ENCODE results near the gene ZNF365.
A peak's percentile ranks its signal among the peaks of the same experiment; 100 is the strongest.

Gene ZNF365

DNA sequence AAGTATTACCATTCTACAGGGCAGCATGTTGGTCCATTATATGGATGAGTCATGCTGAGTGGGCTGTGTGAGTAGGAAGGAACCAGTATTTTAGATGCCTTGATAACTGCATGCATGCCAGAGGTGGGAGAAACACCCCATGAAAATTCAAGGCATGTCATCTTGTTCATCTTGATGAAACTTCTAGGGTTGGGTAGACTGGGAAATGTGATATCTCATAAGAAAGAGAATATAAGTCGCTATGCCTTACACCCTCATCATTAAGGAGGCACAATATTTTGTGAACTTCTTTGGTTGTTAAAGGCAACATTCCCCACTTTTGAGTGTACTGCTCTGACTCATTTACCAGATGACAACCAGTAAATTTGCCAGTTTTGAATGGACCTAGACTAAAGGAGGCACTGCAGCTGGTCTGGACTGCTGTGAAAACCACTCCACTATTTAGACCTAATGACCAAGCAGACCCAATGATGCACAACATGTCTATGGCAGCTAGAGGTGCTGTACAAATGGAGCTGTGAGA is 48.0 kb downstream of the ZNF365 start:
- peak; percentile 81 for DNase-seq (ENCODE audit: low read depth)

DNA sequence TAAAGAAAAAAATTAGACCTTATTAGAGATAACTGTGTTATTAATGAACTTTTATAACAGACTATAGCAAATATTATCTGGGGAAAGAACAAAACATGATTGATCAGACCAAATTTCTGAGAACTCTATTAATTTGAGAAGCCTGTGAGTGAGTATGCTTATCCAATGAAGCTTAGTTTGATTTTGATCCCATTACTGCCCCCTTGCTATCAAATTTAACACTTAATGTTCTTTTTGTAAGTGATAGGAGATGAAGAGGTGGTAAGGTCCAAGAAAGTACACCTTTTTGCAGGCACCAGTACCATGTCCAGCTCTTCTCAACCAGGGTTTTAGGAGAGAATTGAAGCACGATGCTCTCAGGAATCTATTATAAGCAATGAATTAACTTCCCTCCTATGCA is 49.9 kb downstream of the ZNF365 start:
- DNase-seq (ENCODE audit: low read depth), result no peak

DNA sequence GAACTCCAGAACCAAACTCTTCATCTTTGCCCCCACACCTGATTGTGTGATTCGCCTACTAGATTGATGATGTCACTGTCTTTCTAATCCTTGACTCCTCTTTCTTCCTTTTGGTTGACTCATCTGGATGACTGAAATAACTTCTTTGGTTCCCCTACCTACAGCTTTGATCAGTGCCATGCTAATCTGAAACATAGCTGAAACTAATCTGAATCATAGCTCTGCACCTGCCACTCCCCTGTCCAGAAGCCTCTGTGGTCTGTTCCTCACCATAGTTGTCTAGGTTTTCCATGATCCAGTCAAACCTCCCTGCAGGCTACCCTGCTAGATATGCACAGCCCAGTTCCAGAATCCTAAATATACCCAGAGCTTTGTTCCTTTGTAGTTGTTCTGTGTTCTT is 51.9 kb downstream of the ZNF365 start:
- DNase-seq (ENCODE audit: low read depth), result no peak

DNA sequence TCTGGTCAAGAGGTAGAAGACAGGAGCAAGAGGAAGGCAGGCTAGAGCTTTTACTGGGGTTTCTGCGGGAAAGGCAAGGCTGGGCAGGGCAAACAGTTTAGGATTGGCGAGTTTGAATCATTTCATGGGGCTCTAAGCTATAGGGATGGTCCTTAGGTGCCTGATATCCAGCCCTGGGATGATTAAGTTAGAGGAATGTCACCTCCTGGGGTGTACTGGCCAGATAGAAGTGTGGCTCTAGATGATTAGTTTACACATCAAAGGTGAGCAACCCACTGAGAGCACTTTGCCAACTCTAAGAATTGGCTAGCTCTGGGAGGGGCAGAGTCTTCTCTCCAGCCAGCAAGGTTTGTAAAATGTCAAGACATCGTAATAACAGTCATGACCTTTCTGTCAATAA is 52.4 kb downstream of the ZNF365 start:
- no peak for DNase-seq (ENCODE audit: low read depth)

DNA sequence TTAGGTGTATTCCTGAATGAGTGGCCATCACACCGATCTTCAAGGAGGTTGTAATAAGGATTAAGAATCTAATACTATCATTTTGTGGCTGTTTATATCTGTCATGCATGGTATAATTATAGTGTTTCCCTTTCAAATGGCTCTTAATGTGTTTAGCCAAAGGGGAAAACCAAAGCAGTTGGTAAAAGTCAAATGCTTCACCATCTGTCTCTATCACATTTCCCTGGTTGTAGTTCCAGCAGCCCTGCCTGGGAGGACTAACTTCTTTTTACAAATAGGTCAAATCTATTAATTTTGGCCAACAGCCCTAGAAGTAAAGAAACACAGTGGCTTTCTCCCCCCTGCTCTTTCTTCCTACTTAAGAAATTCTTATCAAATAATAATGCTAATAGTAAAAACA is 56.7 kb downstream of the ZNF365 start:
- DNase-seq (ENCODE audit: low read depth), result no peak

DNA sequence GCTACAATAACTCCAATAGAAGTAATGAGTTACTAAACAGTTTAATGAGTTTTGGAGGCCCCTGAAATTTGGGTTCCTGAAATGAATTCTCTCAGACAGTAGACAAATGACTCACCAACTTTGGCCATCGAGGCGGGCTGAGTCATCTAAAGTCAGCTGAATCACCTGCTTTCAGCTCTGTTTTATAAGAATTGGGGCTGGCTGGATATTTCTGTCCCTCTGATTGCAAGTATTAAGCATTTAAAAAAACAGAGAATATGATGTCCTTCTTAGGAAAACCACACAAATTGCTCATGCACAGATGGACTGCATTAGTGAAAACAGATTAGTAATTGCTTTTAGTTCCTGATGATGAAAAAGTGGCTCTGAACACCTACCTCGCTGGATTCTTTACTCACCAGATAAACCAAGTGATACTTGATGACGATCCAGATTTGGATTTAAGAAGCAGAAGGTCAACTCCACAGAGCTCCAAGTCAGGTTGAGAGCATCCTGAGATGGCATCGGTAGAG is 59.1 kb downstream of the ZNF365 start:
- peak; percentile 95 for DNase-seq (ENCODE audit: low read depth)

DNA sequence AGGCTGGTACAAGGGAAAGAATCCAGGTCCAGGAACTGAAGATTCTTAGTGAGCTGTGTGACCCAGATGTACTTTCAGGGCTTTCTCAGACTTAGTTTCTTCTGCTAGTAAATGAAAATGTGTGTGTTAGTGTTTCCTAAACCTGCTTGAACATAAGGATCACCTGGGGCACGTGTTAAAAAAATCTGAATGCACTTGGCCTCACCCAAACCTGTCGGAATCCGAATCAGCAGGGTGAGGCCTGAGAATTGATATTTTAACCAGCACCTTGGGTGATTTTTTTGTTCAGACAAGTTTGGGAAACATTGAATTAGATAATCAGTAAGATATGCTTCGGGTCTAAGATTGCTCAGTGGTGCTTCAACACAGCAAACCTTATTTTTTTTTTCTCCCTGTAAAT is 59.7 kb downstream of the ZNF365 start:
- DNase-seq (ENCODE audit: low read depth), result no peak

DNA sequence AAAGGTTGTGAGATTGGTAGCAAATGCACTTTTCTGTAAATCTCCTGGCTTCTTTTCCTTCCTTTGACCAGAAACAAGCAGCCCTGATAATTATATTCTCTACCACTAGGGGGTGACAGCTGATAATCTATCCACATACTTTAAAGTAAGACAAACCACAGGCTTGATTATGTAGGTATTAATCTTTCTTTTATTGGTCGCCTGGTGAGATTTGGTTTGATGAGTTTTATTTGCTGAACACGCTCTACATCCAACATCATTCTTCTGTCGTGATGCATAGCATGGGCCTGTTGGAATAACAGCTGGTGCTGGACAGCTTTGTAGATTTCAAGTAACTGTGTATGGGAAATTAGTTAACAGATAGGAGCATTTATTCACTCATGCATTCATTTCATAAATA is 63.5 kb downstream of the ZNF365 start:
- peak; percentile 54 for DNase-seq (ENCODE audit: low read depth)

DNA sequence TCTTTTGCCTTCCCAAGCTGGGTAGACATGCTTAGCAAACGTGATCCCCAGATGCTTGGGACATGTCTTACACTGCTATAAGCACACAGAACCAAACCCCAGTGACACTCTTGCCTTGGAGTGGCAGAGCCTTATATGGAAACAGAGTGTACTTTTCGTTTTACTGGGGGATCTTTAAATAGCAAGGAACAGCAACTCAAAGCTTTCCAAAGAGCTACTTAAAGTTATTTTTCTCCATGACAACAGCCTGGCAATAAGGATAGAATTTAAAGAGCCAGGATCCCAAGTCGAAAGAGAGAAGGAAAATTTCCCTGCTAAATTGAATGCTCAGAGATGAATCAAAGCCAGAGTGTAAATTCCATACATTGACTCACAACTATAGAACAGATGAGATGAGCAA is 67.8 kb downstream of the ZNF365 start:
- no peak for DNase-seq (ENCODE audit: low read depth)

DNA sequence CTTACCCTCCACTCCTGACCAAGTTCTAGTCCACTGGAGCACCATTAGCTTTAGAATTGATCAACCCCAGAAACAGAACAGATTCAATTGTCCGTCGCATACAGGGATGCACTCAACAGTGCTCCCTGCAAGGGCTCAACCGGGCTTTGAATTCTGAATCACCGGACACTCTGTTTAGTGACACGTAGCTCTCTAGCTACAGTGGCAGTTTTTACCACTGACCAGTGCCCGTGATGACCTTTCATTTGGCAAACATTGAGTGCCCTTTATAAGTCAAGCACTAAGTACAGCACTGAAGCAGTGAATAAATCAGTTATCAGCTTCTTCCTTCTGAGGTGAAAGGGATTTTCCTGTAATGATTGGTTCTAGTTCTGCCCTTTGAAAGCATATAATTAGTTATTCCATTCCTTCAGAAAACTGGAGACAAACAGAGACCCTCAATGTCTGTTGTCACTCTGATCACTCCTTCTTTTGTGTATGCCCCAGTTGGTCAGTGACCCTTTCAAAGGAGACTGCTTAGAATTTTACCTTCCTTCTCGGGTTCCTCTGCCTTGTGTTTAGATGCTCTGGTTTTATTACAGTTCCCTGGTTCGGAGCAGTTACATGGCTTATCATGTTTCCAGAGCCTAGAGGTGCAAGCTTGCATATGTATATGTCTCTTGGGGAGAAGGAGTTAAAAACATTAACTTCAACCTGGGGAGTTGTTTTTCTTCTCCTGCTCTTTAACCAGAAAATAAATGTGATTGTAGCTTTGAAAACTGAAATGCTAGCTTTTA is 68.9 kb downstream of the ZNF365 start:
- no peak for DNase-seq (ENCODE audit: low read depth)

DNA sequence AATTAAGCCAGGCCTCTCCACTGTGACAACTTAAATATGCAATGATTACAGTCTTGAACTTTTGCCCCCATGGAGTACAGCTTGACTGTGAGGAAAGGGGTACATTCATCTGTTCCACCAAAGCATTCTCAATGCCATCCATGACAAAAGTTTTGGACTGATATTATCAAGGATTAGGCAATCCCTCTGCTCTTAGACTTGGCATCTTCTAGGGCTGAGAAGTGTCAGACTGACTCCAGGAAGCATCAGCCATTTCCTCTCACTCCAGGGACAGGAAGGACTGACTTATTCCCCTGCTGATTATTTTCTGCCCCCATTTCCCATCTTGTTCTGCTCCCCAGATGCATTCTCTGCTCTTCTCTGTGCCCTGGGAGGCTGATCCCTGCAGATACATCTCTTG is 69.7 kb downstream of the ZNF365 start:
- no peak for DNase-seq (ENCODE audit: low read depth)

DNA sequence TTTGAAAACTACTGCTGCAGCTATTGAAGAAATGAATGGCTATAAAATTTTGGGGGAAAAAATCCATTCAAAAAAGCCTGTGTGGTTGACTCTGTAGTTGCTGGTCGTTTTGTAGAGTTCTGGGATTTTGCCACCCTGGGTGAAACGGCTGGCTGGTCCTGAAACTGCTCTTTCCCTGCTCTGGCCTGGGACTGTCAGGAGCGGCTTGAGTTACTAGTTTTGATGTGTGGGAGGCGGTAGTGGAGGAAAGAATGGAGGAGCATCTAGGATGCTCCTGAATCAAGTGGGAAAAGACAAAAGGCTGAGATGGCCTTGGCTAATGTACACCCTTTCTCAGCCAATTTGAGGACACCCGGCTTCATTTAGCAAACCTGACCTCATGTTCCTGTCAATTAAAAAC is 72.5 kb downstream of the ZNF365 start:
- DNase-seq (ENCODE audit: low read depth), result no peak

DNA sequence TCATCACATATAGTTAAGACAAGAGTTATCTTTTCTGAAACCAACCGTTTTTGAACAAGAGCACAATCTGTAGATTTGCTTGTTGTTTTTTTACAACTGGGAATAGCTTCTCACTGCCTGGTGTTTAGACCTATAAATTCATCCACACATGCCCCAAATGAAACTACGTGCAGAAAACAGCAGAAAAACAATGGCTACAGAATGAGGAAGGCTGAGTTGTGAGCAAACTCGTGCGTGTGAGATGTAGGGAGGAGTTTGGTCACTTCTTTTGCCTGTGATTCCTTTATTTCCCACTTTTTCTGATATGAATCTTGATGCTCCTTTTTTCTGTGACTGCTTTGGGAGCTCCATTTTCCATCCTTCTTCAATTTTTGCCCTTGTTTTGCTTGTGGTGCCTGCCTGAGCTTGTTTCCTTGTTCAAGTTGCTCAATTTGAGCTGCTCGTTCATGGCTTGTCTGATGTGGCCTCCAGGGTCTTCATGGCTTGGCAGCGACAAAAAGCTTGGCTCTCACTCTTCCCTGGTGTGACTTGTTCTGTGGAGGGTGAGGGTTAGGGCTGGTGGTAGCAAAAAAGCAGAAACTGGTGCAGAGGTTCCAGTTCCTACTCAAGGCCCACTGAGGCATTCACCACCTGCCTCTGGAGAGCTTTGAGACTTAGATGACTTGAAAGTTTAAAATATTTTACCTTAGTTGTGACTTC is 76.9 kb downstream of the ZNF365 start:
- DNase-seq (ENCODE audit: low read depth), result no peak

DNA sequence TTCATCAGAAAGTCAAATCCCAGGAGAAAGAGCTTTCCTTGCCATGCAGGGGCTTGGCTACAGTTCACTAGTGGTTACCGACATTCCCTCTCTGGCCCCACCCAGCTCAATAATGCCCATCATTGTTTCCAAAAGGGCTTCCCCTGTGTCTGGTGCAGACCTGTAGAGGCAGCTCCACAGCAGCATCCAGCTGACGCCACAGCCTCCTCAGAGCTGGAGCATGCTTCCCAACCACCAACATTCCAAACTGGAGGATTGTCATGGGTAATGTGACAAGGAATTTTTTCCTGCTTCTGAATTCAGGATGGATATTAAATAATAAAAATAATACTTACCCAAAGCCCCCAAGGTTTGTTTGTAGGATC is 77.4 kb downstream of the ZNF365 start:
- no peak for DNase-seq (ENCODE audit: low read depth)
